ENCODE data around the gene RAE1.

Gene RAE1

DNA sequence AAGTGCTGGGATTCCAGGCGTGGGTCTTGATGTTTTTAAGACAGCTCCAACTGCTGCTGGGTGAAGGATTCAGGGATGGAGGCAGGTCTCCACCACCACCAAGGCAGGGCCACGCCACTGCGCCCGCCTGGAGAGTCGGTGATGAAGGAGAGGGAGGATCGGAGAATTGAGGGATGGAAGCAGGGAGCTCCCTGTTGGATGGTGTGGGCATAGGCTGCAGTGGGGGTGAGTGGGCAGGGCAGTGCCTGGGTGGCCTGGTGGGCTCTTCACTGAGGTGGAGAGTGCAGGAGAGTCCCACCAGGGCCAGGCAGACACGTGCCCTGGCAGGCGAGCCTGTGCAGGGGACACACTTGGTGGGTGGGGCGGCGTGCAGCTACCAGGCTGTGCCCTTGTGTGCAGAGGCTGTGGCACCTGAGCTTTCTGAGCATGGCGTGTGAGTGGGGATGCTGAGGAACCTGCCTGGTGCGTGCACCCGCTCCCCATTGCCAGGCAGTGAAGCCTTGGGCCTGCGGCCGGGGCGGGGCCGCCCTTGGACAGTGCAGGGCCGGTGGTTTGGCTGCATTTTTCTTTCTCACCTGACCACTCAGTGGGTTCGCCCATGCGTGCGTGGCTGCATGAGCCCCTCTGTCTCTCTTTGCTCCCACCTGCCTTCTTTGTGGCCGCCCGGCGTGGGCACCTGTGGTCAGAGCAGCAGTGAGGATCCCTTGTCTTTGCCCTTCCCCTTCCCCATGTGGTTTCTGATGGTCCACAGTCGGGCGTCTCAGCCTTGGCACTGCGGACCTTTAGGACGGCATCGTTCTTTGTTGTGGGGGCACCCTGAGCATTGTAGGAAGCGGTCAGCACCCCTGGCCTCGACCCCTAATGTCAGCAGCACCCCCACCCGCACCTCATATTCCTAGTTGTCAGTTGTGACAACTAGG, 51.4 kb downstream of the RAE1 start:
- no peak for DNase-seq

DNA sequence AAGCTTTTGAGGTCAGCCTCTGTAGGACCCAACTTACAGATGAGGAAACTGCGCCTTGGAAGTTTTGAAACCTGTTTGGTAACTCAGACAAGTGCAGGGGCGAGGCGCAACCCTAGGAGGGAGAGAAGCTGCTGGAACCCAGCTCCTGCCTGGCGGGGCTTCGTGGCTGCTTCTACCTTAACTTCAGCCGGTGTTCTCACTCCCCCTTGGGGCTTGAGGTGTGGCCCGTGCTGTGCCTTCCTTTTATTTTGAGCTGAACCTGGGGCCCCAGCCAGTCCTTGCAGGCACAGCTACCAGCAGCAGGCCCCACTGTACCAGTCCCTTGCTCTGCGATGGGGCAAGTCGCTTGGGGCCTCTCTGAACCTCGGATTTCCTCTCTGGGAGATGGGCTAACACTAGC, 52.2 kb downstream of the RAE1 start:
- DNase-seq: no peak

DNA sequence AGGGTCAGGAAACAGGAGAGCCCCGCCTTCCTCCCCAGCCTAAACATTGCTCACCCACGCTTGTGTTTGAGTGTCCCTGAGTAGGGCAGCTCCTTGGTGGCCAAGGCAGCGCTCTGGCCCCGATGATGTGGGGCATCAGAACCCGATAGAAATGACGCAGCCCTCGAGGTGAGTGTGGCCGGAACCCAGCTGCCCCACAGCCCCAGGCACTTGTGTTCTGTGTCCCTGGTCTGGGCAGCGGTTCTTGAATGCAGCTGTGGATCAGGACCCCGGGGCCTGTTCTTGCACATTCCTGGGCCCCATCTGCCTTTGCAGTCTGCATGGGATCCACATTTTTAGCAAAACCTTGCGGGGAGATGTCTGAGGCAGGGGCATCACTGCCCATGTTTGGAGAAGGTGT, 53.0 kb downstream of the RAE1 start:
- DNase-seq: no peak

DNA sequence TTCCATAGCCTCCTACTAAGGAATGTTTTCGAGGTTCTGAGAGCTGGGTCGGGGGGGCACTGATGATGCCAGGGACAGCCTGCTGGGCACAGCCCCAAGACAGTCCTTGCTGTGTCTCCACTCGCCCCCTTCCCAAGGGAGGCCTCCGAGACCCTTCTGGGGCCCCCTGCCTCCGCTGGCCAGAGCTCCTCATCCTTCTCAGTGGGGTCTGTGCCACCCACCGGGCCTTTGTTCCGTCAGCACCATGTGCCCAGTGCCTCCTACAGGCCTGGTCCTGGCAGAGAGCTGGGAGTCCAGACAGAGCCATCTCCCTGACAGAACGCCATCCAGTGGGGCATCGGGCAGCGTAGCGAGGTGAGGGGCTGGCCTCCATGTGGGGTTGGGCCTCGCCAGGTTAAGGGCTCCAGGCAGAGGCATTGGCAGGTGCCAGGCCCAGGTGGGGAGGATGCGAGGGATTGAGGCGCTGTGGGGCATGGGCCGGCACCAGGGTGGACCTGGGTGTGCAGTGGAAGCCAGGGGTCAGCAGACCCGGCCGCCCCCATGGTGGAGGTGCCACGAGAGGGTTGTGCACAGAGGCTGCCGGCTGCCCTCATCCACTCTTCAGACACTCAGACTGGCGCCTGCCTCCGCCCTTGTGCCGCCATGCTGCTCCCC, 53.5 kb downstream of the RAE1 start:
- DNase-seq: no peak

DNA sequence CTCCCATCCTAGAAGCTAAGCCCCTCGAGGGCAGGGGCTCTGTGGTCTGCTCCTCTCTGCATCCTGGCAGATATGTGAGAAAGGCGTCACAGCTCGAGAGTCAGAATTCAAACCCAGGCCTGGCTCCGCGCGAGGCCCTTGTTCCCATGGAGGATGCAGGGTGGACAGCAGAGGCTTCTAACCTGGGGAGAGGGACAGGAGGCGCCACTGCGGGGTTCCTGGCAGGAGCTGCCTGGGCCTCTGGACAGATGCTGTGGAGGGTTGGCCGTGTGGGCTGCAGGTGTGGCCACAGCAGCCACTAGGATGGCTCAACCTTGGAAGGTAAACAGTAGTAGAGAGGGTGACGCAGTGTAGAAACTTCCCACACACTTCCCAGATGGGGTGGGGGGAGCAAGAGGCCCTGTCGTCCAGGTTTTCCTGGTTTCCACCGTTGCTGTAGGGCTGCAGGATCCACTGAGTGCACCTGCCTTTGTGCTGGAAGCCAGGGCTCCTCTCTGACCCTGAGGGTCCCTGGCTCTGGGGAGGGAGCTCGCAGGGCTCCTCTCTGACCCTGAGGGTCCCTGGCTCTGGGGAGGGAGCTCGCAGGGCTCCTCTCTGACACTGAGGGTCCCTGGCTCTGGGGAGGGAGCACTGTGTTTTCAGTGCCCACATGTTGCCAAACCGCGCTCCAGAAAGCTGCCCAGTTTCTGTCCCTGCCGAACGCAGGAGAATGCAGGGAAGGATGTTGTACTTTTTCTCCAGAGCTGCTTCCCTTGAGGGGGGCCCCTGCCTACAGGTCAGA, 54.4 kb downstream of the RAE1 start:
- DNase-seq: no peak

DNA sequence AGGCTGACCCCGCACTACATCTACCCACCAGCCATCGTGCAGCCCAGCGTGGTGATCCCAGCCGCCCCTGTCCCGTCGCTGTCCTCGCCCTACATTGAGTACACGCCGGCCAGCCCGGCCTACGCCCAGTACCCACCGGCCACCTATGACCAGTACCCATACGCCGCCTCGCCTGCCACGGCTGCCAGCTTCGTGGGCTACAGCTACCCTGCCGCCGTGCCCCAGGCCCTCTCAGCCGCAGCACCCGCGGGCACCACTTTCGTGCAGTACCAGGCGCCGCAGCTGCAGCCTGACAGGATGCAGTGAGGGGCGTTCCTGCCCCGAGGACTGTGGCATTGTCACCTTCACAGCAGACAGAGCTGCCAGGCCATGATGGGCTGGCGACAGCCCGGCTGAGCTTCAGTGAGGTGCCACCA, 56.5 kb downstream of the RAE1 start:
- DNase-seq: no peak

DNA sequence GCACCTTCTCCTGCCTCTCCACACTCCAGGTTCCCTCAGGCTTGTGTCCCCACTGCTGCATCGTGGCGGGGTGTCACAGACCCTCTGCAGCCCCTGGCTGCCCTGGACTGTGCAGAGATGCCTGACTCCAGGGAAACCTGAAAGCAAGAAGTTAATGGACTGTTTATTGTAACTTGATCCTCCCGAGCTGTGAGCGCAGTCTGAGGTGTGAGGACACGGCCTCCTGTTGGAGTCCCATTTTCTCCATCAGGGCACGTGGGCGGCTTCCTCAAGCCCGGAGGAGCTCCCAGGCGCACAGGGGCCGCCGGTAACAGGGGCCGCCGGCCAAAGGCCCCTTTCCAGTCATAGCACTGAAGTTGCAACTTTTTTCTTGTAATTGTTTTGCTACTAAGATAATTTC, 57.1 kb downstream of the RAE1 start:
- no peak for DNase-seq

DNA sequence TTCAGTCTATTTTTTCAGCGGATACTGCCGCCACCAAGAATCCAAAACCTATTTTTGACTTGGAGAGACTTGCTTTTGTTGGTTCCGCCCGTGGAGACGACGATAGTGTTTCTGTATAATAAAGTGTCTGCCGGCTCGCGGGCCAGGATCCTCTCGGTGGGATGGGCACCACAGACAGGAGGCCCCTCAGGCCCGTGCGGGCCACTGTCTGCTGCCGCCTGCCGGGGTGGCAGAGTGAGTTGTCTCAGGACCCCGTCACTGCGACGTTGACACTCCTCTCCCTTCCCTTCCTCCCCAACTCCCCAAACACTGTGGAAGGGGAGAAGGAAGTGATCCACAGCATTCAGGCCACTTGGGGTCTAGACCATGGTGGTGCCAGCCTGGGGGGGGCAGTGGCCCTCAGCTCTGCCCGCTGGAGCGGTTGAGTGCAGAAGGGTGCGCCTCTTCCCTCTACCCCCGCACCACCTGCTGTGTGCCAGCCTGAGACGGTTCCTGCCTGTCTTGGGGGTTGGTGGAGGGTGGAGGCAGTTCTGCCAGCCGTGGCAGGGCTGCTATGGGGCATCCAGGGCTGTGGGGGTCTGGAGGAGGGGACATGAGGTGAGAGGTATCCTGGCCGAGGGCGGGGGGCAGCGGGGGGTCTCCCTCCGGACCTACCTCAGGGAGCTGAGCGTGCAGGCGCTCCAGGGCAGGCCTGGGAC, 57.6 kb downstream of the RAE1 start:
- no peak for DNase-seq

DNA sequence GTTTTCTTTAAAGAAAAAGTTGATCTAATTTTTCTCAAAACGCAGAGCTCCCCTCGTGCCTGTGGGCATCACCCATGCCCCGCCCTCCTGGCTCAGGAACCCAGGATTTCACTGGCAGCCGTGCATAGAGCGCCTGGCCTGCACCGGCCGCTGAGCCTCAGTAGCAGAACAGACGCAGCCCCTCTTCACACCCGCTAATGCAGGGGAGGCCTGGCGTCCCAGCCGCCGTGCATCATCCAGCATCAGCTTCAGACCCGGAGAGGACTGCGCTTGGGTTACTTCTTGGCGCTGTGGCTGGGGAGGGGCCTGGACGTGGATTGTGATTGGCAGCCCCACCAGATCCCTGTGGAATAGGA, 58.2 kb downstream of the RAE1 start:
- DNase-seq: no peak

DNA sequence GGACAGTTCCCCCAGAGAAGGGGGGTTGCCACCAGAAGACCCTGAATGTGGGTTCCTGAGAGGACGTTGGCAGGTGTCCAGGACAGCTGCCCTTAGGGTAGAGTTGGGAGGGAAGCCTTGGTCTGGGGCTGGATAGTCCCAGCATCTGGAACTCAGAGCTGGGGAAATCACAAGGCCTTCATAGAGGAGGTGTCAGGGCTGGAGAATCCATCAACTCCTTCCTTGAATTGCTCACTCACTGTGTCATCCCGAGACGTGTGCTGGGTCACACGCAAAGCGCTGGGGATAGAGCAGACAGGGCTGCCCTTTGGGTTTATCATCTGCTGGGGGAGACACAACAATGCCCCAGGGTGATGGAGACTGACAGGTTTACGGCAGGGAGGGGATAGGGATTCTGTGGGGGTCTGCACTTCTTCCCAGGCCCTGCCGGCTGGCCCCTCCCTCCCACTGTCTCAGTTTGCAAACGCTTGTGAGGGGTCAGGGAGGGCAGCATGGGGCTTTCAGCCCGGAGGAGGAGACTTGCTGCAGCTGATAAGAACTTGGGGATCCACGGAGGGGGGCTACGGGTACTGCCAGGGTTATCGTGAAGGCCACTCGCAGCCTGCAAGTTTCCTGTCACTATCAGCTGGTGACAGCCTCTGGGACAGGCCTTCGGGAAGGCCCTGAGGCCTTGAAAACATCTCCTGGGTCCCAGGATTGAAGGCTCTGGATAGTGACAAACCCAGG, 58.8 kb downstream of the RAE1 start:
- DNase-seq: no peak

DNA sequence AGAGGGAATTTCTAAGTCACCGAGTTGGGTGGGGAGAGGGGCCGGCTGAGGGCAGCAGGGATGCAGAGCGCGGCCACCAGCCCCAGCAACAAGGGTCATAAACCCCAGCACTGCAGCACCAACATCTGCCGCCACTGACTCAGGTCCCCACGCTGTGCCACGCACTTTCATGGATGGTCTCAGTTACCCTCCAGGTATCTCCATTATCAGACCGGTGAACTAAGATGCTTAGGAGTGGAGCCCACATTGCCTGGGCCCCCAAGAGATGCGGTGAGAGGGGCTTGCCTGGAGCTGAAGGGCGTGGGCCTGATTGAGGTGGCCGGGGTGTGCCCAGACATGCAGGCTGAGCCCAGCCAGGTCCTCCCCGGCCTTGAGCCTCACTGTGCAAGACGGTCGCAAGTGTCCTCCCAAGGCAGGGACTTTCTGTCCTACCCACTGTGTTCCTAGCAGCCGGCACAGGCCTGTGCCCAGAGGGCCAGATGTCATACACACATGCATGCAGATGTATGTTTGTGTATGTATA, 59.4 kb downstream of the RAE1 start:
- no peak for DNase-seq

DNA sequence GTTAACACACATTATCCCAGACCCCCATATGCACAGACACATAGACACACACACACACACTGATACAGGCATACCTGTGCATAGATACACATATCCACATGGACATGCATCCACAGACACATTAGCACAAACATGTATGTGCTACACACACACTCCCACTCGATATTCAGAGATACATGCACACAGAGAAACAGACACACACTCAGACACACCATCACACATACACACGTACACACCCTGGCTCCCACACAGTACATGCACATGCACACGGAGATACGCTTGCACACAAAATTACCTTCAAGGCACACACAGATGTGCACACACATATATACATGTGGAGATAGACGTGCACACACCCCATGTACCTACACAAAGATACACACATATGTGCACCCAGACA, 59.9 kb downstream of the RAE1 start:
- no peak for DNase-seq

DNA sequence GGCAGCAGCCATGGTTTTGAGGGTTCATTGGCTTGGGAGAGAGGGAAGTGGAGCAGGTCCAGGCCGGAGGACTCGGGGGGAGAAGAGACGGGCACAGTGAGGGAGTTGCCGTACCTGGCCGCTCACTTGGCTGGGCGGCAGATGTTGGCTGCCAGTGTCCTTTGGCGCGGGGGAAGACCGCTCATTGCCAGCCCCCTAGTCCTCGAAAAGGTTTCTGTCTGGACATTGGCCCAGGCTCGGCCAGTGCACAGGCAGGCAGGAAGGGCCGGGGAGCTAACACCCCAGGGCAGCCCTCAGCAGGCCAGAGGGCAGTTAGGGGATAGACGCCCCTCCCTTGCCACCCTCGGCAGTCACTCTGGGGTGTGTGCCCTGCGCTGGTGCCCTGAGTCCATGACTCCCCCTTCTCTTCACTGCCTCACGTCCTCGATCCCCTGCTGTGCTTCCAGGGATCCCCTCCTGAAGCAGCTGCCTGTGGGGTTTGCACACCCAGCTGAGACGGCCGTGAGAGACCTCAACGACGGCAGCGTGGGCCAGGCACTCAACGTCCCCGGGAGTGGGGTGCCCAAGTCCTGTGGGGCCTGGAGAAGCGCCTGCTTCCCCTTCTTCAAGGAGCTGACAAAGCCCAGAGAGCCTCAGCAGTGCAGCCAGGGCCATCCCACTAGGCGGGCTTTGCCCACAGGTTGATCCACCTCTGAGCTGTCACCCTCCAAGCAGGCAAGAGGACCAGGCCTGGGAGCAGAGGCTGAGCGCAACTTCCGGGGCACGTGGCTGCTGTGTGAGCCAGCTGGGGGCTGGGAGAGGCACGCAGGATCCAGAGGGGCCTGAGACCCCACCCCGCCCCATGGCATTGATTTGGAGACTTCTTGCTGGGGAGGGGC, 60.6 kb downstream of the RAE1 start:
- no peak for DNase-seq

DNA sequence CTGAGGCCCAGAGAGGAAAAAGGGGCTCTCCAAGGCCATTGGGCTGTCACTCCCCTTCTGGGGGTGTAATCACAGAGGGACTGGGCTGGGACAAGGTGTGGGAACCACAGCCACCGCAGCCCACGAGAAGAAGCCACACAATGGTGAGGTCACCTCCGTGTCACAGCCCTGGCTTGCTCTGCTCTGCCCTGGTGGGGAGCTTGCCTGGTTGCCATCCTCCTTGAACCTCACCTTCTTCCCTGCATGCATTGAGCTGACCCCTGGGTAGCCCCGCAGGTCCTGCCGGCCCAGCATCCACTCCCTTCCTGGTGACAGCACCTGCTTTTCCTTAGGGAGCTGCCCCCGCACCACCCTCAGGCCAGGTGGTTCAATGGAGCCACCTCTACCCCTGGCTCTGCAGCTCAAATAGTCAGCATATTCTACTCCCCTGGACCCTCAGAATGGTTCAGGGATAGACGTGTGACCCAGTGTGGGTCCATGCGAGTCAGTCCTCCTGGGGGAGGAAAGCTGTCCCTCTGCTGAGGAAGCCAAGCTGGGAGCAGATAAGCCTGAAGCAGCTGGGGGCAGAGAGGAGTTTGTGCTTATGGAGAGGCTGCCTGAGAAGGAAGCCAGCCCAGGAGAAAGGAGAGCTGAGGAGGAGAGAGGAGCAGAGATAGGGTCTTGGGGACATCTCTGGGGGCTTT, 61.4 kb downstream of the RAE1 start:
- DNase-seq: no peak

DNA sequence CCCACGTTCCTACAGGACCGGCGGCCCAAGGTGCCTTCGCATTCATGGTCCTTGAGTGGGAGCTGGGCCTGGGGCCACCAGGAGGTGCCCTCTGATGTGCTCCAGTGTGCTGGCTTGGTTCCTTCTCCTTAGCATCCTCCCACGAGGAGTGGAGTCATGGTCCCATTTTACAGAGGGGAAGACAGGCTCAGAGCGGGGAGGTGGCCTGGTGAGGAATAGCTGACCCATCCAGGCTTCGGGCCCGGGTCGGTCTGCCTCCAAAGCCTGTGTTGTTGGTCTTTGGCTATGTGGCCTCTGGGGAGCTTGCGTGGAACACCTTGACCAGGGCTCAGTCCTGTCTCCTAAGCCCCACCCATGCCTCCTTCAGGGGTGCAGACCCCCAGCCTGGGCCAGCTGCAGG, 62.9 kb downstream of the RAE1 start:
- no peak for DNase-seq

DNA sequence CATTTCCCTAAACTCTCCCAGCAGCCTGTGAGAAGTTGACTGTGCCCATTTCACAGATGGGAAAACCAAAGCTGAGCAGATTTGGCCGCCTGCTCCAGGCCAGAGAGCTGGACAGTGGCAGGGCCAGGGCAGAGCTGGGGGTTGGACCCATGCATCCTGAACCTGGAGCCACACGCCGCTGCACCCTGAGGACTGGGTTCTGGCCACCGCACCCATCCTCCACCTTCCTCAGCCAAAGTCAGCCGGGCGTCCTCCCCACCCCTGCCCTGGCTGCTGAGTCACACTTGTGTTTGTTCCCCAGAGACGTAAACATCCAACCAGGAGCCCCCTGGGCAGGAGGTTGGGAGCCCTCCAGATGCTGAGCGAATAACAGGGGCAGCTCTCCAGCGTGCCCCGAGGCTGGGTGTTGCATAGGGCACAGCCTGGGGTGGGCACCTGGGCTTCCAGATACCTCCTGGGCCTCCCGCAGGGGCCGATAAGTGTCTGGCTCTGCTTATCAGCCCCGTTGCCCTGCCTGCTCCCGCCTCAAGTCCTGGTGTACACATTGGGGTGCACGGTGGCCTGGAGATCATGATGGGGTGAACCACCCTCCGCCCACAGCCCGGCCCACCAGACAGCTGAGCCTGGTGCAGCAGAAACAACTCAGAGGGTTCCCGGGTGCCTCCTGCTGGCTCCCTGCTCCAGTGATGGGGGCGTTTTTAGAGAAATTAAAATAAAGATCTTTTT, 64.0 kb downstream of the RAE1 start:
- no peak for DNase-seq

DNA sequence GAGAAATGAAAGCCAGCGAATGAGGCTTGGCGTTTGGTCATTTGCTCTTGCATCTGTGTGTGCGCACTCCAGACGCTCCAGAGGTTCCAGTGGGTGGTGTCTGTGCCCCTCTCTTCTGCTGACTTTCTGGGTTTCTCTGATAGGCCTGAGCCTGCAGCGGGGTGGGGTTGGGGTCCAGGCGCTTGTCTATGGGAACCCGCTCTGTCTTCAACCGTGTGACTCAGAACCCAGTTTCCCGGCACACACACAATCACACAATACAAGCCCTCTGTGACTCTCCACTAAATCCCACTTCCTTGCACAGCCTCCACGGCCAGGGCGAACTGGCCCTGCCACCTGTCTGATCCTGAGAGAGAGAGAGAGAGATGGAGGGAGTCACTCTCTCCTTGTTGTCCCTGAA, 64.7 kb downstream of the RAE1 start:
- DNase-seq: no peak

DNA sequence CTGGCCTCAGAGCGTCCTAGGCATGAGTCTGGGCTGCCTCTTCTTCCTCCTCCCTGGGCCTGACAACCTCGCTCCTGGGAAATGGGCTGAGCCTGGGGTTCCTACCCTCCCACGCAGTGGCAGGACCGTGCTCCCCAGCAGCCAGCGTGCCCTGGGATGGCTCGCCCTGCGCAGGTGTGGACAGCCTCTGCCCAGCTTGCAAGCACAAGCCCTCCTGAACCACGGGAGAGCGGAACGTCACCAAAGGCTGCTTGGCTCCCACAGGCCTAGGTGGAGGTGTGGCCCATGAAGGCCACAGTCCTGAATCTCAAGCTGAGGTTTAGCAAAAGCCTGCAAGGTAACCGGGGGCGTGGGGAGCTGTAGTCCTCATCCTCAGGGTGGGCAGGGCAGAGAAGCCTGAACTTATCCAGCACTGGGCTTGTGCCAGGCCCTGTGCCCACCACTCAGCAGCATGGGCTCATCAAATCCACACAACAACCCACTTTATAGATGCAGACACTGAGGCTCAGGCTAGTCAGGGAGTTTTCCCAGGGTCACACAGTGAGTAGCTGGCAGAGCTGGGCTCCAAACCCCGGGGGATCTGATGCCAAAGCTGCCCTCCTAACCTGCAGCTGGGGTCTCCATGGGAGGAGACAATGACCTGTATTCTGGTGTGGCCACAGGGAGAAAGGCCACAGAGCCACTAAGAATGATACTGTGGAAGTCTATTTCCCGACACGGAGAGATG, 65.4 kb downstream of the RAE1 start:
- DNase-seq: no peak

DNA sequence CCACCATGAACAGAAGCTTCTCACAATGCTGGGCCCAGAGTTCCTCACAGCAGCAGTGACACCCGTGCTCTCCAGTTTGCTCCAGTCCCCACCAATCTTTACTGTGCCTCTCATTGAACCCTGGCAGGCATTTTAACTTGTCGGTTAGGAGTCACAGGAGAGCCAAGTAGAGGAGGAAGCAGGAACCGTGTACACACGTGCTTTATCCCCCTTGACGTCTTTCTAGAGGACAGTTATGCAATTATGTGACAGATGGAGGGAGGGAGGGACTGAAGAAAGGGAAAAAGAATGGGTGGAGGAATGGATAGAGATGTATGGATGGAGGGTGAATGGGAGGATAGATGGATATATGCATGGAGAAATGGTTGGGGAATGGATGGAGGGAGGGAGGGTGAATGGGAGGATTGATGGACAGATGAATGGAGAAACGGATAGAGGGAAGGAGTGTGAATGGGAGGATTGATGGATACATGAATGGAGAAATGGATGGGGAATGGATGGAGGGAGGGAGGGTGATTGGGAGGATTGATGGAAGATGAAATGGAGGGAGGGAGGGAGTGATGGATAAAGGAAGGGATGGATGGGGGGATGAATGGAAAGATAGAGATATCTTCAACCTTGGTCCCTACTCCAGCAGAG, 66.1 kb downstream of the RAE1 start:
- DNase-seq: no peak

Measured in NCI-H187 (cell line).